HG02970 (cell line): ENCODE measurements around the gene ISL2.

Experiments
- ATAC-seq: cut with Tn5 transposase; IDR thresholded peaks from one replicate; pipeline ENCODE4 v1.9.1; 2021; ENCODE audit warnings: mild to moderate bottlenecking, moderate library complexity, moderate number of reproducible peaks; ENCODE audit not compliant: unreplicated experiment, low FRiP score

Gene ISL2

GRCh38 chr15:76368122-76368621 is 31.6 kb downstream of the ISL2 start:
- no peak for ATAC-seq

- no peak for ATAC-seq
These were observed 39.5 kb downstream of the ISL2 start for GRCh38 chr15:76376029-76376428.

GRCh38 chr15:76376816-76377215 is 40.2 kb downstream of the ISL2 start:
- no peak for ATAC-seq

DNA sequence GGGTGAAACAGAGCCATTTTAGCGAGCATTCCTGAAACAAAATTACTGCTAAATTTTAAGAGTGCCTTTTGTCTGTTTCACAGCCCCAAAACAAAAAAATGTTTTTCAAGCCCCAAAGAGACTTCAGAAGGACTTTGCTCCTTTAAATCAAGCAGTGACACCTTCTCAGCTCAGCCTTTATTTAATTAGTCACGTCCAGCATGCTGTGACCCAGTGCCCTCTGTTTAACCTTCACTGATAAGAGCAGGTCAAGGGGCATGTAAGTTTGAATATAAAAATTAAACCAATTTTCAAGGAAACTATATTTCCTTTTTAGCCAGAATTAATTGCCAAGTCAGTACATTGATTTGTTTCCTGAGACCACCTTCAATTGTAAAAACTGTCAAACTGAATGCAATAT is 40.6 kb downstream of the ISL2 start:
- no peak for ATAC-seq

DNA sequence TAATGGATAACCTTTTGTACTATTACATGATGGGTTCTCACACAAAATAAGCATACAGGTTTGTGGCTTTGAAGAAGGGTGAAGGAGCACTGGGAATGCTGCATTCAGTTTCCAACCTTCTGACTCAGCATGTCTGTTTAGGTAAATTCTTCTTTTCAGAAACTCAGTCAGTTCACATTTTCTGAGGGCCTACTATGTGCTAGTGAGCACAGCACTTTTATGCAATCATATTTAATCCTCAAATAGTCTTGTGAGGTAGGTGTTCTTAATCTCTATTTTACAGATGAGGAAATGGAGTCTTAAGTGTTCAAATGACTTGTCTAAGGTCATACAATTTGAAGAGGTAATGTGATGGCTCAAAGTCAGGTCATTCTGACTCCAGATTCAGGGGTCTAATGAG is 41.2 kb downstream of the ISL2 start:
- ATAC-seq = no peak

- ATAC-seq = no peak
These were observed 42.1 kb downstream of the ISL2 start for GRCh38 chr15:76378691-76379090.

DNA sequence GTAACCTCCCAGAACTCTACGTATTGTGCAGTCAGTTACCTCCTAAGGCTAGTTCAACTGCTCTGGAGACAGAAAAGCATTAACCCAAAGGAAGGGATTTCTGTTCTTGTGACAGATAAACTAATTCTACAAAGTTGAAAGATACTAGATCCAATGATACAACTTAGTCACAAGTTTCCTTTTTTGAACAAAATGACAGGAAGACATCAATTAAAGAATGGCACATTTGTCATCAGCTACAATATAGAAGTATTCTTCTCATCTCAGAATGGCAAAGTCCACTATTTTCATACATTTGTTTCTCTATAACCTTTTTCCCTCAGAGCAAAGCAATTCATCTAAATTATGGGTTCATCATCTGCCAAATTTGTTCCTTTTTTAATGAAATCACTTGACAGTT is 43.7 kb downstream of the ISL2 start:
- no peak for ATAC-seq

- ATAC-seq = no peak
These were observed 44.8 kb downstream of the ISL2 start for GRCh38 chr15:76381366-76381765.

GRCh38 chr15:76382987-76383728 is 46.6 kb downstream of the ISL2 start:
- ATAC-seq = no peak

DNA sequence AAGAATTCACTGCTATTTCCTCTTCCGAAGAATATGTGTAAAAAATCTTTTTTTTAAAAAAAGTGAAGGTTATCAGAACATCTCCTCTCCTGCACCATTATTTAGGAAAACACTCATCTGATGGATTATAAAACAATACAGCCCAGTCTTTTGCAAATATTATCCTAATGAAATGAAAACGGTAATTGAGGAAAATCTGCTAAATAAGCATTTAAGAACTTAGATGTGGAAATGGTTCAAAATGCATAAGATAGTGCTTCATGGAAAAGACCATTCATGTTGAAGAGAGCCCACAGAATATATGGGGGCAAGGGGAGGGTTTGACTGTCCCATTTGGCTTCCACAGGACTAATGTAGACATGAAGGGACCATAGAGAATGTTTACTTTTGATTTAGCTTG is 47.8 kb downstream of the ISL2 start:
- no peak for ATAC-seq

GRCh38 chr15:76386178-76386577 is 49.6 kb downstream of the ISL2 start:
- ATAC-seq = no peak

GRCh38 chr15:76386926-76387325 is 50.4 kb downstream of the ISL2 start:
- ATAC-seq = no peak

- ATAC-seq = no peak
These were observed 54.0 kb downstream of the ISL2 start for GRCh38 chr15:76390571-76390970.

DNA sequence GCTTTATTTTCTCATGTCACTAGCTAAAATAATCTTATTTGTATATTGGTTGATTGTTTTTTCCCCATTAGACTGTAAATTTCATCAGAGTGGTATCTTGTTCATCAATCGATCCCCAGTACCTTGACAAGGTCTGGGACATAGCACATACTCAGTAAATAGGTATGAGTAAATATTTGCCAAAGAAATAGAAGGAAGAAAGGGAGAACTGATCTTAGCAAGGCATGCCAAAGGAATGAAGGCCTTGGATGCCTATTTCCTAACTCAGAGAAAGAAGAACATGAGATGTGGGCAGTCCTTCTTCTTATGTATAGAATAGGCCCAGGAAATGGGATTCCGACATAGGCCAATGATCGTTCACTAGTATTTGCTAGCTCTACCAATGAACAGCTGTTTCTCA is 54.7 kb downstream of the ISL2 start:
- no peak for ATAC-seq

DNA sequence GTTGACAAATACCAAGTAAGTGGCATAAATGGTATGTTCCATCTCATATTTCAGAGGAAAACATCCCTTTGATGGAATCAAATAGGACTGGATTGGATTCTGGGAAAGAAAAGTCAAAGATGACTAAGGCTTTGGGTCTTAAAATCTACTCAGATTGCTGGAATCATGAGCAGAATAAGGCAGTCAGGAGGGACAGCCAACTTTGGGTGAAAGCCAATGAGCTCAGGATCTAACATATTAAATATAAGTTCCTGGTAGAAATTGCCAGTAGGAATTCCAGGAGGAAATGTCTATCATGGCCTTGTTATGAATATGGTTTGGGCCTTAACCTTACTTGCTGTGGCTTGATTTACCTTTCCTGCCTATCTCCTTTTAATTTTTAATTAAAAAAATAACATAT is 55.3 kb downstream of the ISL2 start:
- ATAC-seq = no peak
